Measurements from ENCODE around the gene EMILIN2.
"Not testable (repeated sequence)": the region's sequence is repeated elsewhere in the genome, so short reads cannot be mapped to it uniquely, and the experiment has no call there.

EMILIN2 gene

GRCh38 chr18:2901423-2901985 is 54.7 kb downstream of the EMILIN2 start:
- no peak for DNase-seq

GRCh38 chr18:2902327-2902726 is 55.5 kb downstream of the EMILIN2 start:
- no peak for DNase-seq

- no peak for DNase-seq
Observed at GRCh38 chr18:2903006-2903405, 56.2 kb downstream of the EMILIN2 start.

- peak; percentile 56 for DNase-seq
Observed at GRCh38 chr18:2905854-2906703, 59.3 kb downstream of the EMILIN2 start.

GRCh38 chr18:2906704-2907549 is 60.1 kb downstream of the EMILIN2 start:
- DNase-seq = peak; percentile 31

- no peak for DNase-seq
Observed at GRCh38 chr18:2907550-2908135, 60.8 kb downstream of the EMILIN2 start.

GRCh38 chr18:2908166-2908945 is 61.5 kb downstream of the EMILIN2 start:
- DNase-seq = no peak

GRCh38 chr18:2908946-2909335 is 62.1 kb downstream of the EMILIN2 start:
- DNase-seq = no peak

GRCh38 chr18:2909431-2910140 is 62.8 kb downstream of the EMILIN2 start:
- DNase-seq = no peak

GRCh38 chr18:2910261-2910660 is 63.5 kb downstream of the EMILIN2 start:
- DNase-seq = no peak

GRCh38 chr18:2910751-2911425 is 64.1 kb downstream of the EMILIN2 start:
- no peak for DNase-seq

GRCh38 chr18:2911533-2911932 is 64.7 kb downstream of the EMILIN2 start:
- DNase-seq = no peak

GRCh38 chr18:2912357-2913299 is 65.8 kb downstream of the EMILIN2 start:
- no peak for DNase-seq

- DNase-seq = no peak
Observed at GRCh38 chr18:2913398-2914005, 66.7 kb downstream of the EMILIN2 start.

- DNase-seq = peak; percentile 73
Observed at GRCh38 chr18:2914185-2914880, 67.5 kb downstream of the EMILIN2 start.

- DNase-seq = no peak
Observed at GRCh38 chr18:2914881-2915240, 68.1 kb downstream of the EMILIN2 start.

- DNase-seq = not testable (repeated sequence)
Observed at GRCh38 chr18:2915486-2915885, 68.7 kb downstream of the EMILIN2 start.

- DNase-seq = no peak
Observed at GRCh38 chr18:2916184-2916583, 69.4 kb downstream of the EMILIN2 start.

Data from NCI-H2171 treated with DMSO at 0.1 percent for 48 hours (cell line).